HG03175 (cell line): ENCODE data around the gene FGL2.
A peak's percentile ranks its signal among the peaks of the same experiment; 100 is the strongest.
"Not testable (repeated sequence)": the region's sequence is repeated elsewhere in the genome, so short reads cannot be mapped to it uniquely, and the experiment has no call there.

Source experiments
- ATAC-seq: cut with Tn5 transposase; IDR thresholded peaks from one replicate; pipeline ENCODE4 v1.9.1; 2021; ENCODE audit warnings: mild to moderate bottlenecking, moderate library complexity; ENCODE audit not compliant: unreplicated experiment

The FGL2 gene

DNA sequence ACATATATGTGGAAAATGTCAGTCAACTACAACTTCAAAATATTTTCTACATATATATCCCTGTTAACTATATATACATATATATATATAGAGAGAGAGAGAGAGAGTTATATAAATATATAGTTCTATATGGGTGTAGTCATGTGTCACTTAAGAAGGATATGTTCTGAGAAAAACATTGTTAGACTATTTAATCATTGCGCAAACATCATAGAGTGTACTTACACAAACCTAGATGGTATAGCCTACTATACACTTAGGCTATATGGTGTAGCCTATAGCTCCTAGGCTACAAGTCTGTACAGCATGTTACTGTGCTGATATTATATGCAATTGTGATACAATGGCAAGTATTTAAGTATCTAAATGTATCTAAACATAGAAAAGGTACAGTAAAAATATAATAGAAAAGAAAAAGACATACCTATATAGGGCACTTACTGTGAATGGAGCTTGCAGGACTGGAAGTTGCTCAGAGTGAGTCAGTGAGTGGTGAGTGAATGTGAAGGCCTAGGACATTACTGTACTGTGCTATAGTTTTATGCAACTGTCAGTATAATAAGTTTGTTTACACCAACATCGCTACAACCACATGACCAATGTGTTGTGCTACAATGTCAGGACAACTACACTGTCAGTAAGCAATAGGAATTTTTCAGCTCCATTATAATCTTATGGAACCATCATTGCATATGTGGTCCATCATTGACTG lies 18.0 kb upstream of the FGL2 start:
- ATAC-seq, result no peak

DNA sequence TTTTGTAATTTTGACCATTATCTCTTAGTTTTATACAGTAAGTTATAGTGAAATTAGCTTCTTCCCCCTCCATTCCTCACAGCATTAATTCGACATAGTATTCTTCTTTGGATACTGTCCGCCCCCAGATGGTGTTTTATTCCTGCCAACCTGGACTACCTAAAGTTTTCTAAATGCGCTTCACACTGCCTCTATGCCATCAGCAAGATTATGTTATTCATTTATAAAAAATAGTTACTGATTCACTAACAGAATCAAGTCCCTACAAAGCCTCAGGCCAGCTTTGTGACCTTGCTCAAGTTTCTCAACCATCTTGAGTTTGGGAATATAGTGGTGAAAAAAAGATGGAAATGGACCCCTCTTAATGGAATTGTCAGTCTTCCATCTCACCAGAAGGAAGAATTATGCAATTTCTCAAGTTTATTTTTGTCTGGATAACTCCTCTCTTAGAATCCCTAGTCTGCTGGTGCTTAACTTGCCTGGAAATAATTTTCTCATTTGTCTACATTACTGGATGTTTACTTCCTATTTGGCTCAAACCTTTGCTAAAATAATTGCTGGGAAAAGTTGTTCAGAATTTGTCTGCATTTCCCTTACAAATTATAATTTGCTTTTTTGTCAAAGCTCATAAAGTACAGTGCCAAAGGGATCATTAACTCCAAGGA lies 16.7 kb upstream of the FGL2 start:
- no peak for ATAC-seq

GRCh38 chr7:77209479-77210139 lies 10.0 kb upstream of the FGL2 start:
- ATAC-seq, result no peak

- no peak for ATAC-seq
Observed at GRCh38 chr7:77208416-77208815, 8.8 kb upstream of the FGL2 start.

DNA sequence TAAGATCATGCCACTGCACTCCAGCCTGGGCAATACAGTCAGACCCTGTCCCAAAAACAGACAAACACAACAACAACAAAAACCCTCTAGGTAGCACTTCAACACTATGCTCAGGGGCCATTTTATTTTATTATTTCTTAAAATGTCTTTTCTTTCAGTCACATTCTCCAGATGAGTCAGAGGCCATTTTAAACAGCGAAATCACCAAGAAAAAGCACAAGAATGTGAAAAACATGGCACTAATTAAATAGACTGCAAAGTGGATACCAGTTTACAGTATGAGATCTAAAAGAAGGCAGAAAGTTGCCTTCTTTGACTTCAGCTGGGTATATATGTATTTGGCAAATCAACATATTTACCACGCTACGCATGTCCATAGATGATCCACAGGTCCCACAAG lies 6.1 kb upstream of the FGL2 start:
- no peak for ATAC-seq

DNA sequence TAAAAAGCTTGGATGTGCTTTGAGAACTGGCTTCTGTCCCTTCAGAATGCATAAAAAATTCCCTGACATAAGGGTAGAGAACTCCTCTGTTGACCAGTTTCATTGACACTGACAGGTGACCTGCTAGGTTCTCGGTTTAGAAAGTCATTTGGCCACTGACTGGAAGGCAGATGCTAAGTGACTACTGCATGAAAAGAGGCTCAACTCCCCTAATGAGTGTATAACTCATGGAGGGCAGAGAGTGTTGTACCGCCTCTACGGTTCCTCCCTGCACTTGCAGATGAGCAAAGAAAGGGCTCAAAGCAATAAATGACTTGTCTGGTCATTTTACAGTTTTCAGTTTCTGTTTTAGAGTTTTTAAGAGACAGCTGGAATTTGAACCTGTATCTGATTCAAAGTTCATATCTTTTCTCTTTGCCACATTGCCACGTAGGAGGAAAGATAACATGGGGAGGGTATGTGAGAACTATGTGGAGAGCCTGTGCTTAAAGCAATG lies 2.9 kb upstream of the FGL2 start:
- peak; percentile 95 for ATAC-seq

- ATAC-seq, result peak; percentile 24
Observed at GRCh38 chr7:77200542-77200941, 923 bp upstream of the FGL2 start.

DNA sequence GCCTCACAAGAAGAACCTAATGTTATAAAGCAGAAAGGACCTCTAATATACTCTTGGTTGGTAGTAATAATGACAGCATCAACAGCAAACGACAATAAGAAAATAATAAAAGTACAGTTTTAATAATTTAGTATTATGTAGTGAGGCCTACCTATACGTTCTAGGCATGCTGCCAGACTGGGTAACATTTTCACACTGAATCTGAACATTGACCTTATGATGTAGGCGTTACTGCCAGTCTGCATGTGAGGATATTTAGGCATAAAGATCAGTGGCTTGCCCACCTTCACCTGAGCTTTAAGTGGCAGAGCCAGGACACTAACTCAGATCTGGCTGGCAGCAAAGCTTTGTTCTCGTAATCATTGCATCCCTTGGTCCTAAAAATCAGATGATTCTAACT lies 2.5 kb downstream of the FGL2 start:
- ATAC-seq, result no peak

- ATAC-seq, result no peak
Observed at GRCh38 chr7:77188731-77189437, 10.7 kb downstream of the FGL2 start.

DNA sequence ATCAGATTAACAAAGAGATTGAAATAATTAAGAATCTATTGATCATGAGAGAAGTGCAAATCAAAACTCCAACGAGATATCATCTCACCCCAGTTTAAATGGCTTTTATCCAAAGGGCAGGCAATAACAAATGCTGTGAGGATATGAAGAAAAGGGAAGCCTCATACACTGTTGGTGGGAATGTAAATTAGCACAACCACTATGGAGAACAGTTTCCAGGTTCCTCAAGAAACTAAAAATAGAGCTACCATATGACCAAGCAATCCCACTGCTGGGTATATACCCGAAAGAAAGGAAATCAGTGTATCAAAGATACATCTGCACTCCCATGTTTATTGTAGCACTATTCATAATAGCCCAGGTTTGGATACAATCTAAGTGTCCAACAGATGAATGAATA lies 13.8 kb downstream of the FGL2 start:
- ATAC-seq, result no peak

DNA sequence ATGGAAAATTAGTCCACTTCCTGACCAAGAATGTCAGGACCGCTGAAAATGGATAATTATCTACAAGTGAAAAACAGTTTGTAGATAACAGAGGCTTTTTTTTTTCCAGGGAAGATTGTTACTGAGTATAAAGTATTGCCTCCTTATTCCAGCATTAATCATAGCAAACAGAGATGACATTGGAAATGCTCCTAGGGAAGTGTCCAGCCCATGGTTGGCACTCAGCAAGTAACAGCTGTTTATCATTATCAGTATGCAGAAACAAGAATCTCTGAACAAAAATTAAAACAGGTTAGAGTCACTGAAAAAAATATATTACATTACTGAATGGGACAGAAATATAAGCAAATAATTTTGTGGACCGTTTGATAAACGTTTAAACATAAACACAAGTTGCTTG lies 14.6 kb downstream of the FGL2 start:
- ATAC-seq, result no peak

DNA sequence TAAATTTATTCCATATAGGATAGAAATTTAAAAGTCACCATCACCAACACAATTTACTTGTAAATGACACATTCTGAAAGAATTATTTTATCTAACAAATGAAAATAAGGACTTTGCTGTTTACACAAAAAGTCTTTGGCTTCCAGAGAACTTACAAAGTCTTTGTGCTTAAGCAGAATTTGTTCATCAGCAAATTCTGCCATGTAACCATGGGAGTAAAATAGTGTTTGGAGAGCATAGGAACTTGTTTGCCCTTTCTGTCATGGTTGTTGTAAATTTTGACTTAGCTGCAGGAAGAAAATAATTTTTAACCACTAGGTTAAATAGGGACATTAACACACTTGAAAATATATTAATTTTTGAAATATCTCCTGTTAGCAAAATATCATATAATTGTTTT lies 15.2 kb downstream of the FGL2 start:
- no peak for ATAC-seq

- ATAC-seq, result no peak
Observed at GRCh38 chr7:77182261-77182660, 17.4 kb downstream of the FGL2 start.

GRCh38 chr7:77181734-77182133 lies 17.9 kb downstream of the FGL2 start:
- no peak for ATAC-seq

- ATAC-seq, result no peak
Observed at GRCh38 chr7:77181015-77181595, 18.5 kb downstream of the FGL2 start.

GRCh38 chr7:77178024-77178423 lies 21.6 kb downstream of the FGL2 start:
- not testable (repeated sequence) for ATAC-seq

DNA sequence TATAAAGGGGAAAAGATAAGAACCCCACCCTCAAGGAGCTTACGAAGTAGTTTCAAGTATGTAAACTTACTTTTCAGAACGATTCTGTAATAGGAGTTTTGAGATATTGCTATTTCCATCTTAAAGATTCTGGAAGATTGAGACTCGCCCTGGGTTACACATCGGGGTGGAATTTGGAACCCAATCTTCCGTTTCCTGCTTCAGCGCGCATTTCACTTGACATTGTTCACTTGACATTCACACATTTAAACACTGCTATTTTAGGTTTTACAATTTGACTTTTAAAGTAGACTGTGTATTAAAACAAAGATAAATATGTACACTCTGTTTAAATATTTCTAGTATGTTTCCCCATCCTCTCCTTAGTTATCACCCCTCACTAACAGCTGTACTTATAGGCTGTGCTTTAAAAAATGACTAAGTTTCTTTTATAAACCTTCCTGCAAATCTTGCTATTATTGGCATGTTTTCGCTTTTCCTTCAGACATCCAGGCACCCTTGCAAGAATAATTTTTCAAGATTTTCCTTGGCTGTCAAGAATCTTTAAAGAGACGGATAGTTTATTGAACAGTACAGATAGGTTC lies 22.2 kb downstream of the FGL2 start:
- ATAC-seq, result not testable (repeated sequence)

DNA sequence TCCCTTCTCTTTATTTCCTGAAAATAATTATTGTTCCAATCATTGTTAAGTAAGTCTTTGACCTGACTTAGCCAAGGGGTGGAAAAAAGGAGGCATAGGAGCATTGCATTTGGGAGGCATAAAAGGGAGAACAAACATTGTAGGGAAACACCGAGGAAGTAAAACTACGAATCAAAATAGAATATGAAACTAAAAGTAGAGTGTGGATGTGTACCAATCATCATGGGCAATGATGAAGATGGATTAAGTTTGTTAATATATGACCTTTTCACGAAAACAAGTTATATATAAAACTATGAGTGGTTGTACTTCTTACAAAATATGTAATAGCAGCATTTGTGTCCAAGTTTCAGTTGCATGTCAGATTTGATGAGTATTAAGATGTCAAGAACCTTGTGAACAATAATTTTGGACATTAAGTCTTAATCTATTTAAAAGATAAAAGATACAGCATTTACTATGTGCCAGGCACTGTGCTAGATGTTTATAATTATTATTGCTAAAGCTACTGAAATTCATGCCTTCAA lies 24.3 kb downstream of the FGL2 start:
- ATAC-seq, result not testable (repeated sequence)

DNA sequence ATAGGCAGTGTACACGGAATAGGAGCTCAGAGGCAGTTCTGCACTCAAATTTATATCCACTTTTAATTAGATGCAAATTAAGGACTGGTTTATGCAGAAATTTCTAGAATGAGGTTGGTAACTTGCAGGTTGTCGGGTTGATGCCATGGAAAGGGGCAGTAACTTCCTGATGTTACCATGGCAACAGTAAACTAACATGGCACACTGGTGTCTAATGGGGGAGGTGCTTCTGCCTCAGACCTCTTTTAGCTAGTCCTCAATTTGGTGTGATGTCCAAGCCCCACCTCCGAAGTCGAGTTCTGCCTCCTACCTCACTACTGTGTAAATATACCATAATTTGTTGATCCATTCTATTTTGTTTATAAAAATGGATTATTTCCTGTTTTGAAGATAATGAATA lies 25.2 kb downstream of the FGL2 start:
- ATAC-seq, result not testable (repeated sequence)

GRCh38 chr7:77172437-77173172 lies 27.0 kb downstream of the FGL2 start:
- ATAC-seq, result not testable (repeated sequence)
